Mesendoderm (in vitro differentiated cells): ENCODE data around the gene AOPEP.

ENCODE experiments used
- DNase-seq: peaks from one replicate; pipeline ENCODE4 v3.0.0; 2013
- H2AK5ac ChIP-seq: 2 replicates; pipeline ENCODE4 v1.6.1; 2013; ENCODE audit warnings: low read length, inconsistent platforms
- H2BK120ac ChIP-seq: 2 replicates; pipeline ENCODE4 v1.6.1; 2013; ENCODE audit warnings: low read depth, mild to moderate bottlenecking, low read length, moderate library complexity, mixed read lengths
- H2BK15ac ChIP-seq: replicated peaks from 2 replicates; pipeline ENCODE4 v1.6.1; 2013; ENCODE audit warnings: low read depth, mild to moderate bottlenecking, moderate library complexity
- H2BK5ac ChIP-seq: 2 replicates; pipeline ENCODE4 v1.6.1; 2013; ENCODE audit warnings: low read length, inconsistent platforms
- H3K18ac ChIP-seq: 2 replicates; pipeline ENCODE4 v1.6.1; 2013; ENCODE audit warnings: mild to moderate bottlenecking, low read length, mixed read lengths
- H3K23ac ChIP-seq: one replicate; pipeline ENCODE4 v1.6.1; 2013; ENCODE audit warnings: low read length
- H3K27ac ChIP-seq: 2 replicates; pipeline ENCODE4 v1.5.1; 2013; ENCODE audit warnings: low read depth, mild to moderate bottlenecking, inconsistent platforms, low read length, moderate library complexity
- H3K27me3 ChIP-seq: 2 replicates; pipeline ENCODE4 v1.6.1; 2013; ENCODE audit warnings: low read length, control low read depth, mild to moderate bottlenecking, inconsistent platforms; ENCODE audit not compliant: insufficient read depth, poor library complexity
- H3K36me3 ChIP-seq: 2 replicates; pipeline ENCODE4 v1.6.1; 2013; ENCODE audit warnings: low read length, inconsistent platforms; ENCODE audit not compliant: control insufficient read depth, insufficient read depth
- H3K4ac ChIP-seq: one replicate; pipeline ENCODE4 v1.6.1; 2013; ENCODE audit warnings: low read depth, mild to moderate bottlenecking, low read length, moderate library complexity
- H3K4me1 ChIP-seq: 2 replicates; pipeline ENCODE4 v1.6.1; 2013; ENCODE audit warnings: low read depth, low read length, inconsistent platforms; ENCODE audit not compliant: control insufficient read depth
- H3K4me2 ChIP-seq: 2 replicates; pipeline ENCODE4 v1.6.1; 2013; ENCODE audit warnings: low read length
- H3K4me3 ChIP-seq: 2 replicates; pipeline ENCODE4 v1.5.1; 2013; ENCODE audit warnings: mild to moderate bottlenecking, low read length
- H3K56ac ChIP-seq: one replicate; pipeline ENCODE4 v1.6.1; 2013; ENCODE audit warnings: low read length
- H3K79me1 ChIP-seq: 2 replicates; pipeline ENCODE4 v1.6.1; 2013; ENCODE audit warnings: low read length, inconsistent platforms
- H3K79me2 ChIP-seq: 2 replicates; pipeline ENCODE4 v1.6.1; 2013; ENCODE audit warnings: mild to moderate bottlenecking, low read length; ENCODE audit not compliant: control insufficient read depth, insufficient read depth
- H3K9ac ChIP-seq: 2 replicates; pipeline ENCODE4 v1.6.1; 2013; ENCODE audit warnings: low read length, inconsistent platforms
- H4K5ac ChIP-seq: one replicate; pipeline ENCODE4 v1.6.1; 2013; ENCODE audit warnings: low read length
- H4K8ac ChIP-seq: one replicate; pipeline ENCODE4 v1.6.1; 2013; ENCODE audit warnings: low read depth, mild to moderate bottlenecking, control low read depth, low read length, moderate library complexity
- WGBS: extraction: QIAGEN DNeasy Blood & Tissue Kit; methylation state at CpG from one replicate; pipeline ENCODE4 v1.1.7; 2013; ENCODE audit warnings: low lambda C conversion rate, missing lambda C conversion rate; ENCODE audit not compliant: insufficient coverage; ENCODE audit errors: extremely low coverage; 5-methylcytosine and 5-hydroxymethylcytosine counted together

Gene AOPEP

GRCh38 chr9:94799578-94800264 is 73.2 kb downstream of the AOPEP start:
- H4K5ac ChIP-seq, result no peak overlapping the region
- no peak overlapping the region for H3K56ac ChIP-seq
- H3K4me1 ChIP-seq, result no peaks in the 10 kb centered on the region
- no peaks in the 10 kb centered on the region for H3K79me1 ChIP-seq
- no peak overlapping the region for H3K4me2 ChIP-seq
- H4K8ac ChIP-seq, result no peak overlapping the region
- no peak overlapping the region for H3K23ac ChIP-seq
- no peak overlapping the region for H2BK5ac ChIP-seq
- H3K18ac ChIP-seq, result no peak overlapping the region
- DNase-seq, result peak; percentile 61
- H2BK15ac ChIP-seq, result no peak overlapping the region
- no peaks in the 10 kb centered on the region for H3K36me3 ChIP-seq
- H2BK120ac ChIP-seq, result no peak overlapping the region
- H3K9ac ChIP-seq, result no peak overlapping the region
- H2AK5ac ChIP-seq, result no peak overlapping the region
- H3K4me3 ChIP-seq, result no peak overlapping the region
- WGBS, result no CpG with 5 or more reads among the region's 9 CpGs
- H3K4ac ChIP-seq, result no peak overlapping the region
- H3K27me3 ChIP-seq, result no peaks in the 10 kb centered on the region
- H3K27ac ChIP-seq, result no peak overlapping the region
- no peaks in the 10 kb centered on the region for H3K79me2 ChIP-seq

GRCh38 chr9:94800424-94801117 is 74.1 kb downstream of the AOPEP start:
- no CpG with 5 or more reads among the region's 8 CpGs for WGBS
- H2BK15ac ChIP-seq, result no peak overlapping the region
- H3K4ac ChIP-seq, result no peak overlapping the region
- H3K18ac ChIP-seq, result no peak overlapping the region
- H3K9ac ChIP-seq, result no peak overlapping the region
- no peak overlapping the region for H4K8ac ChIP-seq
- no peak overlapping the region for H3K4me3 ChIP-seq
- H3K79me2 ChIP-seq, result no peaks in the 10 kb centered on the region
- H3K79me1 ChIP-seq, result no peaks in the 10 kb centered on the region
- H2BK120ac ChIP-seq, result no peak overlapping the region
- H3K4me1 ChIP-seq, result no peaks in the 10 kb centered on the region
- no peak overlapping the region for H3K27ac ChIP-seq
- H3K36me3 ChIP-seq, result no peaks in the 10 kb centered on the region
- no peak overlapping the region for H2BK5ac ChIP-seq
- H3K27me3 ChIP-seq, result no peaks in the 10 kb centered on the region
- no peak overlapping the region for H3K56ac ChIP-seq
- H4K5ac ChIP-seq, result no peak overlapping the region
- H3K23ac ChIP-seq, result no peak overlapping the region
- no peak overlapping the region for H3K4me2 ChIP-seq
- no peak overlapping the region for H2AK5ac ChIP-seq
- DNase-seq, result no peak

DNA sequence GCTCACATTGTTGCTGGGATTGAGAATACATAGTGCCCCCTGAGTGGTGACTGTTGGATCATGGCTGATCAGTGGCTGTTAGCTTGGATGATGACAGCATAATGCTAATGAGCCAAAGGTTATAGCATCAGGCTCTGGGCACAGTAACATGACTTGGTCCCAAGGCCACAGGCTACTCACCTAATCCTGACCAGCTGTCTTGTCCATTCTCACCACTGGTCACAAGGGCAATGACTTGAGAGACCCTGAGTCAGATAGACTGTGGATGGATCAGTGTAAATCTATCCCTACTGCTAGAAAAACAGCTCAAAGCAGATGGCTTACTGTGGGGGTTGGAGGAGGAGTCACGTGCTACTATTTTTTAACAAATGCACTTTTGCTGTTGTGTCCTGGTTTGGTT is 74.7 kb downstream of the AOPEP start:
- H3K79me1 ChIP-seq, result no peaks in the 10 kb centered on the region
- no CpG with 5 or more reads among the region's 1 CpG for WGBS
- H3K4me2 ChIP-seq, result no peak overlapping the region
- H2BK120ac ChIP-seq, result no peak overlapping the region
- no peak overlapping the region for H4K5ac ChIP-seq
- H3K56ac ChIP-seq, result no peak overlapping the region
- no peak for DNase-seq
- H3K4me1 ChIP-seq, result no peaks in the 10 kb centered on the region
- H3K27me3 ChIP-seq, result no peaks in the 10 kb centered on the region
- H4K8ac ChIP-seq, result no peak overlapping the region
- H2AK5ac ChIP-seq, result no peak overlapping the region
- no peak overlapping the region for H3K27ac ChIP-seq
- H3K4ac ChIP-seq, result no peak overlapping the region
- H3K9ac ChIP-seq, result no peak overlapping the region
- no peak overlapping the region for H3K23ac ChIP-seq
- H3K79me2 ChIP-seq, result no peaks in the 10 kb centered on the region
- H2BK15ac ChIP-seq, result no peak overlapping the region
- no peak overlapping the region for H2BK5ac ChIP-seq
- no peak overlapping the region for H3K18ac ChIP-seq
- H3K4me3 ChIP-seq, result no peak overlapping the region
- H3K36me3 ChIP-seq, result no peaks in the 10 kb centered on the region

- Histone ChIP-seq H2BK5ac (no peak overlapping the region), H3K4me3 (no peak overlapping the region), H3K27me3 (no peaks in the 10 kb centered on the region), H2BK120ac (no peak overlapping the region), H3K56ac (no peak overlapping the region), H2BK15ac (no peak overlapping the region), H3K36me3 (no peaks in the 10 kb centered on the region), H3K27ac (no peak overlapping the region), H3K18ac (no peak overlapping the region), H3K79me1 (no peaks in the 10 kb centered on the region), H3K9ac (no peak overlapping the region), H3K4ac (no peak overlapping the region), H3K4me2 (no peak overlapping the region), H3K79me2 (no peaks in the 10 kb centered on the region), H3K23ac (no peak overlapping the region), H4K5ac (no peak overlapping the region), H3K4me1 (no peaks in the 10 kb centered on the region), H2AK5ac (no peak overlapping the region), H4K8ac (no peak overlapping the region)
- no peak for DNase-seq
Observed at GRCh38 chr9:94801681-94802080, 75.2 kb downstream of the AOPEP start.

GRCh38 chr9:94802251-94802650 is 75.8 kb downstream of the AOPEP start:
- Histone ChIP-seq H3K79me2 (no peaks in the 10 kb centered on the region), H4K8ac (no peak overlapping the region), H3K27me3 (no peaks in the 10 kb centered on the region), H3K4me3 (no peak overlapping the region), H3K56ac (no peak overlapping the region), H2BK15ac (no peak overlapping the region), H3K18ac (no peak overlapping the region), H3K4me1 (no peaks in the 10 kb centered on the region), H3K23ac (no peak overlapping the region), H3K79me1 (no peaks in the 10 kb centered on the region), H2BK5ac (no peak overlapping the region), H3K27ac (no peak overlapping the region), H3K4ac (no peak overlapping the region), H2AK5ac (no peak overlapping the region), H3K36me3 (no peaks in the 10 kb centered on the region), H3K4me2 (no peak overlapping the region), H2BK120ac (no peak overlapping the region), H3K9ac (no peak overlapping the region), H4K5ac (no peak overlapping the region)
- DNase-seq, result no peak
- WGBS, result no CpG with 5 or more reads among the region's 1 CpG

DNA sequence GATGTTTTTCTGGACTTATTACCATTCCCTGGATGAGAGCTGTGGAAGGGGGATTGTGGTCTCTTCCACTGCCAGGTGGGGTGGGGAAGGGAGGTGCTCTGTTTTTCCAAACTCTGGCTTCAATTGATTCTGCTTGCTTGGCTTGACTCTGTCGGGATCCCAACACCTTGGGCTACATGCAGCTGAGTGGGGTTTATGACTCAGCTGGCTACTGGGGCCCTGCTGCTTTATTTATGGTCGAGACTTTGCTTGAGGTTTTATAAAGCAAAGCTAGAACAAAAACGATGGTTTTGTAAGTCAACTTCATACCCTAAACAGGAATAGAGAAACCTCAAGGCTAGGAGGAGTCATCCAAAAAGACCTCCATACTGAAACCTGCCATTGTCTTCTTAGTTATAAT is 76.3 kb downstream of the AOPEP start:
- Histone ChIP-seq H4K8ac (no peak overlapping the region), H3K18ac (no peak overlapping the region), H3K27ac (no peak overlapping the region), H4K5ac (no peak overlapping the region), H3K27me3 (no peaks in the 10 kb centered on the region), H3K4me2 (no peak overlapping the region), H3K79me1 (no peaks in the 10 kb centered on the region), H2BK15ac (no peak overlapping the region), H3K4me1 (no peaks in the 10 kb centered on the region), H3K4ac (no peak overlapping the region), H2BK5ac (no peak overlapping the region), H3K9ac (no peak overlapping the region), H2AK5ac (no peak overlapping the region), H3K36me3 (no peaks in the 10 kb centered on the region), H3K23ac (no peak overlapping the region), H3K79me2 (no peaks in the 10 kb centered on the region), H3K4me3 (no peak overlapping the region), H2BK120ac (no peak overlapping the region), H3K56ac (no peak overlapping the region)
- no peak for DNase-seq
- WGBS, result no CpG with 5 or more reads among the region's 3 CpGs
